OCI-LY1 (cell line): ENCODE results near the gene CNTNAP2.

Source experiments
- CTCF ChIP-seq: fragments of 200-600 bp; sonication (generic), shearing (Covaris generic); IDR thresholded peaks from 2 replicates; pipeline ENCODE4 v1.5.1; 2017; ENCODE audit warnings: mild to moderate bottlenecking, antibody characterized with exemption, low read length, moderate library complexity, mixed read lengths
- EZH2 ChIP-seq: fragments of 200-600 bp; sonication (generic), shearing (Covaris generic); IDR thresholded peaks from 2 replicates; pipeline ENCODE4 v1.8.0; 2017; ENCODE audit warnings: borderline replicate concordance, mixed run types, mild to moderate bottlenecking, antibody characterized with exemption, low read length, moderate library complexity, mixed read lengths

DNA sequence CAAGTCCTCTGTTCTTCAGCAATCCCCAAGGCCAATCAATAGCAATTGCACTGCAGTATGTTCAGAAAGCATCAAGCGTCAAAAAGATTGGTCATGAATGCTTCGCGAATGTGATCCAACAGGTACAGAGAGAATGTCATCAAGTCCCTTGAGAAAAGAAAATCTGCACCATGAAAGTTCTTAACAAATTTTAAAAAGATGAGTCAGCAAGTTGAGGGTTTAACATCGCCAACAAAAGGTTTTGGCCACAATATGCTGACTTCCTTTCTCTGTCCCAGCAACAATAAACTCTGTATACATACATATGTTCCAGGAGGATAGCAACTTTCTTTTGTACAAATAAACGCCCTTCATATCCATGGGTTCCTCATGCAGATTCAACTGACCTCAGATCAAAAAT lies 2305.4 kb downstream of the CNTNAP2 start:
- no peak for TF ChIP-seq CTCF
- no peak for TF ChIP-seq EZH2
